HEK293T (cell line): Measurements from ENCODE around the gene STPG3.

Source experiments
- CTCF ChIA-PET: fragments of 350-600 bp; formaldehyde crosslinking; extraction: SDS; loops from one replicate; lab custom pipeline; 2021; ENCODE audit warnings: antibody characterized with exemption, inconsistent platforms; lab: Yijun Ruan, JAX
- POLR2A ChIA-PET: fragments of 350-600 bp; formaldehyde crosslinking; extraction: SDS; loops from one replicate; lab custom pipeline; 2020; ENCODE audit warnings: antibody characterized with exemption, inconsistent platforms; lab: Yijun Ruan, JAX
- DNase-seq: peaks from one replicate; pipeline ENCODE4 v3.0.0; 2012; ENCODE audit warnings: mixed read lengths; ENCODE audit errors: extremely low spot score
- ARNT ChIP-seq: fragments of 450-650 bp; IDR thresholded peaks from 2 replicates; pipeline ENCODE4 v1.6.1; 2017; ENCODE audit warnings: mild to moderate bottlenecking
- BHLHE40 ChIP-seq: fragments of 450-650 bp; IDR thresholded peaks from 2 replicates; pipeline ENCODE4 v1.6.1; 2016; ENCODE audit warnings: mild to moderate bottlenecking, moderate library complexity, borderline replicate concordance
- CTBP1 ChIP-seq: fragments of 450-650 bp; IDR thresholded peaks from 2 replicates; pipeline ENCODE4 v1.6.1; 2016; ENCODE audit warnings: borderline replicate concordance
- ELF4 ChIP-seq: fragments of 450-650 bp; IDR thresholded peaks from 2 replicates; pipeline ENCODE4 v1.6.1; 2017; ENCODE audit warnings: antibody characterized with exemption
- FOXA1 ChIP-seq: fragments of 450-650 bp; IDR thresholded peaks from 2 replicates; pipeline ENCODE4 v1.6.1; 2016; ENCODE audit warnings: mild to moderate bottlenecking
- FOXK2 ChIP-seq: fragments of 450-650 bp; IDR thresholded peaks from 2 replicates; pipeline ENCODE4 v1.6.1; 2016; ENCODE audit warnings: mild to moderate bottlenecking
- FOXM1 ChIP-seq: fragments of 450-650 bp; IDR thresholded peaks from 2 replicates; pipeline ENCODE4 v1.6.1; 2017; ENCODE audit warnings: mild to moderate bottlenecking, borderline replicate concordance
- HDGF ChIP-seq: fragments of 450-650 bp; IDR thresholded peaks from 2 replicates; pipeline ENCODE4 v1.6.1; 2017; ENCODE audit warnings: antibody characterized with exemption, borderline replicate concordance
- L3MBTL2 ChIP-seq: fragments of 450-650 bp; conservative IDR thresholded peaks from 2 replicates; pipeline ENCODE4 v1.6.1; 2016; ENCODE audit warnings: mild to moderate bottlenecking
- LEF1 ChIP-seq: fragments of 450-650 bp; IDR thresholded peaks from 2 replicates; pipeline ENCODE4 v1.6.1; 2017; ENCODE audit warnings: mild to moderate bottlenecking, borderline replicate concordance
- NFRKB ChIP-seq: fragments of 450-650 bp; IDR thresholded peaks from 2 replicates; pipeline ENCODE4 v1.6.1; 2016; ENCODE audit warnings: mild to moderate bottlenecking, moderate library complexity
- SP1 ChIP-seq: fragments of 450-650 bp; IDR thresholded peaks from 2 replicates; pipeline ENCODE4 v1.6.1; 2017
- SUZ12 ChIP-seq: fragments of 450-650 bp; IDR thresholded peaks from 2 replicates; pipeline ENCODE4 v1.6.1; 2016; ENCODE audit warnings: mild to moderate bottlenecking
- TARDBP ChIP-seq: fragments of 450-650 bp; IDR thresholded peaks from 2 replicates; pipeline ENCODE4 v1.6.1; 2016
- ZNF384 ChIP-seq: fragments of 450-650 bp; IDR thresholded peaks from 2 replicates; pipeline ENCODE4 v1.6.1; 2016
- TF ChIP-seq, protein P1 (sequence below): fragments of 450-650 bp; IDR thresholded peaks from 2 replicates; pipeline ENCODE4 v1.6.1; 2016

STPG3 gene

DNA sequence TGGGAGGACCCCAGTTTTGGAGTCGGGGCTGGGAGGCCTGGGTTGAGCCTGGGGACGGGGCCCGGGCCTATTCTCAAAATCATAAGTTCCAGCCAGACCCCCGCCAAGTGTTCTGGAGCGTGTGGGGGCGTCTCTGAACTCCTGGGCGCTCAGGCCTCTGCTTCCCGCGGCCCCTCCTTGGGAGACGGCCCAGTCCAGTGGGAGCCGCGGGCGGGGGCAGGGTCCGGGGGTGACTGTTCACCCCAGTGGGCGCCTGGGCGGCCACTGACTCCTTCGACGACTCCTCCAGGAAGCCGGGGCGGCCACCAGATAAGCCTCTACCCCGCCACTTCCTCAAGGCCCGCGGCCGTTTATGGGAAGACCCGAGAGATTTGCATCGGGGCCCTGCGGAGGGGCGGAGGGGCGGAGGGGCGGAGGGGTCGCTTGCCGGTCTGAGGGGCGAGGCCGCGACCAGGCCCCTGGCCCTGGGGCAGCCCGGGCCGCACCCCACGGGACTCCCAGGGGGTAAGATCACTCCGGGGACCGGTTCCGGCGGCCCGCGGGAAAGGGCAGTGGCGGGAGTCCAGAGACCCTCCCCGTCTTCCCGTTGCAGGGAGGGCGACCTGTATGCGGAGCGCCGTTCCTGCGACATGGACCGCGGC, 27.1 kb downstream of the STPG3 start:
- CTCF ChIA-PET, result no interaction called here
- POLR2A ChIA-PET, result no interaction called here
- no peak for DNase-seq
- TF ChIP-seq FOXK2 (no peak), FOXM1 (no peak), ELF4 (no peak), SP1 (no peak), SUZ12 (no peak), LEF1 (no peak), HDGF (no peak), ZNF384 (no peak), L3MBTL2 (no peak), CTBP1 (no peak), TARDBP (no peak), NFRKB (no peak), BHLHE40 (no peak), ARNT (no peak), FOXA1 (no peak)
- TF ChIP-seq, protein P1, sequence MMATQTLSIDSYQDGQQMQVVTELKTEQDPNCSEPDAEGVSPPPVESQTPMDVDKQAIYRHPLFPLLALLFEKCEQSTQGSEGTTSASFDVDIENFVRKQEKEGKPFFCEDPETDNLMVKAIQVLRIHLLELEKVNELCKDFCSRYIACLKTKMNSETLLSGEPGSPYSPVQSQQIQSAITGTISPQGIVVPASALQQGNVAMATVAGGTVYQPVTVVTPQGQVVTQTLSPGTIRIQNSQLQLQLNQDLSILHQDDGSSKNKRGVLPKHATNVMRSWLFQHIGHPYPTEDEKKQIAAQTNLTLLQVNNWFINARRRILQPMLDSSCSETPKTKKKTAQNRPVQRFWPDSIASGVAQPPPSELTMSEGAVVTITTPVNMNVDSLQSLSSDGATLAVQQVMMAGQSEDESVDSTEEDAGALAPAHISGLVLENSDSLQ, result no peak

DNA sequence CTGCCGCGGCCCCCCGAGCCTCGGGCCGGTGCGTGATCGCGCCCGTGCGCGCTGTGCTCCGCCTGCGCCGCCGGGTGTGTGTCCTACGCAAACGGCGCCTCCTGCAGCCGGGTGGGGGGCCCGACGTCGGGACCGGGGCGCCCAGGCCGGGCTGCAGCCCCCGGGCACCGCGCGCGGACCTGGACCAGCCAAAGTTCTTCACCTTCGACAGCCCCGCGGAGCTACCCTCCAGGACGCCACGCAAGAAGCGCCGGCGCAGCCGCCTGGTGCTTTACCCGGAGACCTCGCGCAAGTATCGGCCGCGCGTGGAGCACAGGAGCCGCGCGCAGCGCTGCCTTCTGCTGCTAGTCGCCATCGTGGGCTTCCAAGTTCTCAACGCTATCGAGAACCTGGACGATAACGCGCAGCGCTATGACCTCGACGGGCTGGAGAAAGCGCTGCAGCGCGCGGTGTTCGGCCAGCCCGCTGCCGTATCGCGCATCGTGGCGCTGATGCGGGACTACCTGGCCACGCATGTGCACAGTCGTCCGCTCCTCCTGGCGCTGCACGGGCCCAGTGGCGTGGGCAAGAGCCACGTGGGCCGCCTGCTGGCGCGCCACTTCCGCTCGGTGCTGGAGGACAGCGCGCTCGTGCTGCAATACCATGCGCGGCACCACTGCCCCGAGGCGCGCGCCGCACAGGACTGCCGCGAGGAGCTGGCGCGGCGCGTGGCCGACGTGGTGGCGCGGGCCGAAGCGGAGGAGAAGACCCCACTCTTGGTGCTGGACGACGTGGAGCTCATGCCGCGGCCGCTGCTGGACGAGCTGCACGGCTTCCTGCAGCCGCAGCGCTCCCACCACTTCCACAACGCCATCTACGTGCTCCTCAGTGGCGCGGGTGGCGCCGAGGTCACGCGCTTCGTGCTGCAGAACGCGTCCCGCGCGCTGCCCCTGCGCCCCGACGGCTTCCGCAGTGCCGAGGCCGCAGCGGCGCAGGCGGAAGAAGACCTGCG, 27.9 kb downstream of the STPG3 start:
- no peak for DNase-seq
- ChIA-PET CTCF (no interaction called here), POLR2A (no interaction called here)
- TF ChIP-seq FOXA1 (no peak), TARDBP (no peak), SP1 (no peak), NFRKB (no peak), L3MBTL2 (no peak), ELF4 (no peak), SUZ12 (no peak), FOXM1 (no peak), BHLHE40 (no peak), HDGF (no peak), CTBP1 (no peak), ARNT (no peak), FOXK2 (no peak), ZNF384 (no peak), LEF1 (no peak)
- TF ChIP-seq, protein P1, result no peak

DNA sequence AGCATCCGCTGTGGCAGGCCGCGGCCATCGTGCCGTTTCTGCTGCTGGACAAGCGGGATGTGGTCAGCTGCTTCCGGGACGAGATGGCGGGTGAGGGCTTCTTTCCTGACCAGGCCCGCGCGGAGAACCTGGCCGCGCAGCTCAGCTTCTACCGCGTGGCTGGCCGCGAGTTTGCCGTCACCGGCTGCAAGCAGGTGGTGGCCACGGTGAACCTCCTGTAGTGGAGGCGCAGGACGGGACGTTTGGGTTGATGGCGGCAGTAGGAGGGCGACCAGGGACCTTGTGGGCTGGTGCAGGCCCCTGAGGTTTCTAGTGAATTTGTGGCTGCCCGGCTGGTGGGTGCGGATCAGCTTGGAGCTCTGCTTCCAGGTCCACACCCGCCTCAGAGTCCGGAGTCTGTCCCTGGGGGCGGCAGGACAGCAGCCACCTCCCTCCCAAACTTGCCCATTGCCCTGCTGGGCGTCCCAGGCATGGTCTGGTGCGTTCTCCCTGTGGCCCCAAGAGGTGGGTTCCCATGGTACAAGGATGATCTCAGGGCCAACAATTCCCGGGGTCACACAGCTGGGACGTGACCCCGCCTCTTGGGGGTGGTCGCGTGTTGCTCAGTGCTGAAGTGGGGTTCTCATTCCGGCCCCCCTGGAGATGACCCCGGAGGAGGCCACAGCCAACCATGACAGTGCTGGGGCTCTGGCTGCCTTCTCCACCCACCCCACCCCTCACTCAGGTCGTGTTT, 28.8 kb downstream of the STPG3 start:
- ChIA-PET CTCF (no interaction called here), POLR2A (interaction anchor here (1.0 kb wide), 1 partner anchor 22 kb away, joined by 4 read pairs; the partner anchor contains the start of gene NRARP)
- DNase-seq, result no peak
- TF ChIP-seq FOXA1, result no peak
- no peak for TF ChIP-seq BHLHE40
- no peak for TF ChIP-seq FOXK2
- TF ChIP-seq LEF1, result no peak
- no peak for TF ChIP-seq ZNF384
- no peak for TF ChIP-seq ARNT
- TF ChIP-seq ELF4, result no peak

DNA sequence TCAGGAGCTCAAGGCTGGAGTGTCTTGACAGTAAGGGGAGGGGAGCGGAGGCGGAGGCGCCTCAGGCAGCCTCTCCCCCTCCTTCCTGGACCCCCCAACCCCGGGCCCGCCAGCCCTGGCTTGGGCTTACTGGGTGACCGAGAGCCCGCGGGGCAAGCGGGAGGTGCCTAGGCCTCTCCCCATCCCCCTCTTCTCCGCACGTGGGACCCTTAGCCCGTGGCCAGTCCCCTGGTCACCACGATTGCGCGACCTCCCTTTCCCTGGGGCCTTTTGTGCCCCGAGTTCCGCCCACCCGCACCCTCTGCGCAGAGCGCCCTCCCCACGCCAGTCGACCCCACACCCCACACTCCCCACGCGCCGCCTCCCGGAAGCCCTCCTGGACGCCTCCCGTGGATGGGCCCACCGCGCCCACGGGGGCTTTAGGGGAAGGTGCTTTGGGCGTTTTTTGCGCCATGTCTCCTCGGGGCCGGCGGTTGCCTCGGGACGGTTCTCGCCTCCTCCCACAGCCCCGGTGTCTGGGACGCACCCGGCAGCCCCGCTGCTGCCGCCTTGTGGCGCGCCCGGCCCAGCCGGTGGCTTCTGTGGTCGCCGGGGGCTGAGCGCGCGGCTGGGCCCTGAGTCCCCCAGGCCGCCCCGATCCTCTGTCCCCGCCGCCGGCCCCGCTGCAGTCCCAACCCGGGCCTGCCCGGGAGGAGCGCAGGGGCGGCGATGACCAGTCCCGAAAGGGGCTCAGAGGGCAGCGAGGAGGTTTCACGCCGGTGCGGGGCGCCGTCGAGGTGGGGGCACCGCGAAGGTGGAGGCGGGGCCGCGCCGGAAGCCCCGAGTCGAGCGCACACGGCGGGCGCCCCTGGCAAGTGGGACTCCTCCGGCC, 29.6 kb downstream of the STPG3 start:
- no peak for DNase-seq
- ChIA-PET CTCF (no interaction called here), POLR2A (interaction anchor here (1.0 kb wide), 1 partner anchor 21 kb away, joined by 4 read pairs; the partner anchor contains the start of gene NRARP)
- no peak for TF ChIP-seq BHLHE40
- TF ChIP-seq CTBP1, result no peak
- TF ChIP-seq FOXA1, result no peak

DNA sequence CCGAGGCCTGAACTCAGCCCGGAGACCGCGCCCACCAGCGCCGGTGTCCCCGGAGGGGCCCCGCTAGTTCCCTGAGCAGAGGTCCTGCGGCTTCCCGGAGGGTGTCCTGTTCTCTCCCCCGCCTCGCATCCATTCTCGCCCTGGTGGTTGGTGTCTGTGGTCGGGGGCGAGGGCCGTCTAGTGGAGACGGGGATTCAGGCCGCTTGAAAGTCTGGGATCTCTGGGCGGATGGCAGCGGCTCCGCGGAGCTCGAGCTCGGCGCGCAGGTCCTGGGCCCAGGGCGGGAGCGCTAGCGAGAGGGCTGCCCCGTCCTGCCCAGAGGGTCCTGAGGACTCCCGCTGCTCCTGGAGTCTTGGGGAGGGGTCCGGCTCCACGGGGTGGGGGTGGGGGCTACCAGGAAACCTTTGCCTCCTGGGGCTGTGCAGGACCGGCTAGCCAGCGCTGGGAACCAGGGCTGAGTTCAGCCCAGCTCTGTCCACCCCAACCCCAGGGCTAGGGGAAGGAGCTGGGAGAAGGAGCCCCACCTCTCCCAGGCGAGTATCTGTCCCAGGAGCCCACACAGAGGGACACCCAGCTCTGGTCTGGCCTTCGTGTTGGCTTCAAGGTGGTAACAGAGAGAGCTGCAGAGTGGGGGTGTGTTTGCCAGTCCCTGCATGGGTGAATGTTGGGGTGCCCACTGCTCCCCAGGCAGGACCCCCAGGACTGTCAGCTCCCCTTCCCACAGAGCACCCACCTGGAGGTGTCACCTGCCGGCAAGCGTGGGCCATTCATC, 30.4 kb downstream of the STPG3 start:
- CTCF ChIA-PET, result no interaction called here

More for the DNA sequence above, 30.4 kb downstream of the STPG3 start:
- POLR2A ChIA-PET, result no interaction called here
- TF ChIP-seq CTBP1, result no peak
- TF ChIP-seq, protein P1, result 0 out of 2 replicates have a peak, but pooled peaks have one; percentile 9
- no peak for DNase-seq
